ENCODE results near the gene FAM53B.
A peak's percentile ranks its signal among the peaks of the same experiment; 100 is the strongest.

FAM53B gene

DNA sequence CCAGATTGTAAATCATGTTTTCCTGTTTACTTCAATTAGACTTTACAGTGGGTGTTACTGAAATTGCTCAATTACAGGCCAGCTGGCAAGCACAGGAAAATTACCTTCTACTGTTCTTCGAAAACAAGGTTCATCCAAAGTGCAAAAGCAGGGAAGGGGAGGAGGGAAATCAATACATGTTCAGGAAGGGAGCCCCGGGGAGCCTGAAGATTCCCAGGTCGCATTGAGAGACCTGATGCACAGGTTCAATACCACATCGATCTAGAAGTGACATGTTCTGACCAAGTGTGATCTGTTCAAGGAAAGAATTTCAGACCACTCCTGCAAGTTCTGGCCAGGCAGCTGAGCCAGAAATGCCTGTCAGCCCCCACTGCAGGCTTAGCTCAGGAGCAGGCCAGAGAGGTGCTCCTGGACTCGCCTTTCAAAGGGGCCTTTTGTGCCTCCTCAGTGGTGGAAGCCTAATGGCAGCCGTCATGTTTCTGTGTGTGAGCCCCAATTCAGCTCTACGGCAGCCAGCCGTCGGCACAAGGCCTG, 35.9 kb downstream of the FAM53B start:
- DNase-seq: no peak

DNA sequence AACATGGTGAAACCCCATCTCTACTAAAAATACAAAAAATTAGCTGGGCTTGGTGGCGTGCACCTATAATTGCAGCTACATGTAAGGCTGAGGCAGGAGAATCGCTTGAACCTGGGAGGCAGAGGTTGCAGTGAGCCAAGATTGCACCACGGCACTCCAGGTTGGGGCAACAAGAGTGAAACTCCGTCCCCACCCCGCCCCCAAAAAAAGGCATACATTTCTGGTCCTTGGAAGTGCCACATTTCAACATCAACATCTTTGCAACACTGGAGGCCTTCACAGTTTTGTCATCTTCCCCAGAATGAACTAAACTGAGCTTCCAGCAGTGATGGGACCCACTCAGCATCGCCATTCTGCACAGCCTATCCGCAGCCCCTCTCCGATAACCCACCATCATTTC, 36.6 kb downstream of the FAM53B start:
- no peak for DNase-seq

DNA sequence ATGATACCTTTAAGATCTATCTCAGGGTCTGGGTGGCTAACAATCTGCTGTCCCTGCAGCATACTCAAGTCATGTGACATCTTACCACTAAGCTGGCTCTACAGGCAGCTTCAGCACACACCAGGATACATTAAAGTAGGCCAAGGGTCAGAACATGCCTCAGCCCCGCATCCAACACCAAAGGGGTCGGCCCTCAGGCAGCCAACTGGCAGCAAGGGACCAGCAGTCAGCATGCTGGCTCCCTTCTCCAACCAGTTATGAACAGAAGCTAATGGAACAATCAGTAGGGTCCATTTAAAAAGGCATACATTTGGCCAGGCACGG, 37.1 kb downstream of the FAM53B start:
- DNase-seq: no peak

GRCh38 chr10:124706462-124707143, 37.6 kb downstream of the FAM53B start:
- DNase-seq: no peak

DNA sequence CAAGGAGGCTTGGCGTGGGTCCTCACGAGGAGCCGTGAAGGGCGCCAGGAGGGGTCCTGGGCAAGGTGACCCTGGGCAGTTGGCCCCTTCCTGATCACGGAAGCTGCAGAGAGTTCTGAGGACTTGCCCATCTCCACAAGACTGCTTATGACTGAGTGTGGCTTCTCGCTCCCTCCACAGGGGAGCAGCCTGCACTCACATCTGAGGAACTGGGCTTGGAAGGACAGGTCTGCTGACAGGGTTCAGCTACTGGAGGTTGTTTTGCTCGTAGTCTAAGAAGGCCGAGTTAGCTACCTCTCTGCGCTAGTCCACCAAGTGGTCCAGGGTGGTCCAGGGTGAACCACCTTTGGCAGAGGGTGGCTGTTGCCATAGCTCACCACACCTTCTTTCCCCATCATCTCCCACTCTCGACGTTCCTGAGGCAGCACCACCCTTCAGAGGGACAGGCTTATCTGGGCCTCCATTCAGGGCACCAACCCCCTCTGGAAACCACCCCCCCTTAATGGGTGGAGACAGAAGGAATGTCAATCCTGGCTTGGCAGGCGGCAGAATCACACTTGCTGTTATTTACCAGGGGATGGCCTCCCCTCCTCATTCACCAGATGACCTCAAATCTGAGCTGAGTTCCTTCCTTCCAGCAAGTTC, 38.2 kb downstream of the FAM53B start:
- DNase-seq: no peak

GRCh38 chr10:124705381-124705740, 38.8 kb downstream of the FAM53B start:
- no peak for DNase-seq

DNA sequence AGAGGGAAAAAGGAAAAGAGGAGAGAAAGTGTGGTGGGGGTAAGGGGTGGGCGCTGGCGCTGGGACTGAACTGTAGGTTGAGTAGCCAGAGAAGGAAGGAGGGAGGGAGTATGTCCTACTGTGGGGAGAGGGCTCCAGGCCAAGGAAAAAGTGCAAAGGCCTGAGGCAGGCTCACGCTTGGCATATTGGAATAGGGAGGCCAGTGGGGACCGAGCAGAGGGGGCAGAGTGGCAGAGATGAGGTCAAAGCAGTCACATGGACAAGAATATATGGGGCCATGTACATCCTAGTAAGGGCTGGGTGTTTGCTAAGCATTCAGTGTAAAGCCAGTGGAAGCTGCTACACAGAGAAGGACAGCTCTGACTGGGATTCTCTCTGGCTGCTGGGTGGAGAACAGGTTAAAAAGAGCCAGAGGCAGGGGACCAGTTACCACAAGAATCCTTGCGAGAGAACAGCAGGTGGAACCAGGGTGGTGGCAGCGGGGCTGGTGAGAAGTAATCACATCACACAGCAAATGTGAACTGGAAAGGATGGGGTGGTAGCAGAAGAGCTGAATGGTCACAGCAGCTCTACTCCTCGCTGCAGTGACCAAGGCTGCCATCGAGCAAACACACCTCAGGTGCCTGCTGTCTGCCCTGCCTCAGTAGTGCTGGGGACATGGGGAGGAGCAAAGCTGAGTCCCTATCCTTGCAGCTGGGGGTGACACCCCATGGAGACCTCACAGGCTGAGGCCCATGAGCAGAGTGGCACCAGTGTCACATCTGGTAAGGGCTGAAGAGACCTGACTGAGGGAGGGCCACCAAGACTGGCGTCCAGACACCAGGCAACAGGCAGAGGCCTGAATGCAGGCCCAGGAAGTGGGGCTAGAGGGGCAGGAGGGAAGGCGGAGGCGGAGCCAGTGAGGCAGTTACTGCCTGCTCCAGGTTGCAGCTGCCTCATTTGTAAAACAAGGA, 39.5 kb downstream of the FAM53B start:
- DNase-seq: no peak

GRCh38 chr10:124703778-124704427, 40.3 kb downstream of the FAM53B start:
- DNase-seq: no peak

GRCh38 chr10:124703372-124703771, 40.8 kb downstream of the FAM53B start:
- no peak for DNase-seq

DNA sequence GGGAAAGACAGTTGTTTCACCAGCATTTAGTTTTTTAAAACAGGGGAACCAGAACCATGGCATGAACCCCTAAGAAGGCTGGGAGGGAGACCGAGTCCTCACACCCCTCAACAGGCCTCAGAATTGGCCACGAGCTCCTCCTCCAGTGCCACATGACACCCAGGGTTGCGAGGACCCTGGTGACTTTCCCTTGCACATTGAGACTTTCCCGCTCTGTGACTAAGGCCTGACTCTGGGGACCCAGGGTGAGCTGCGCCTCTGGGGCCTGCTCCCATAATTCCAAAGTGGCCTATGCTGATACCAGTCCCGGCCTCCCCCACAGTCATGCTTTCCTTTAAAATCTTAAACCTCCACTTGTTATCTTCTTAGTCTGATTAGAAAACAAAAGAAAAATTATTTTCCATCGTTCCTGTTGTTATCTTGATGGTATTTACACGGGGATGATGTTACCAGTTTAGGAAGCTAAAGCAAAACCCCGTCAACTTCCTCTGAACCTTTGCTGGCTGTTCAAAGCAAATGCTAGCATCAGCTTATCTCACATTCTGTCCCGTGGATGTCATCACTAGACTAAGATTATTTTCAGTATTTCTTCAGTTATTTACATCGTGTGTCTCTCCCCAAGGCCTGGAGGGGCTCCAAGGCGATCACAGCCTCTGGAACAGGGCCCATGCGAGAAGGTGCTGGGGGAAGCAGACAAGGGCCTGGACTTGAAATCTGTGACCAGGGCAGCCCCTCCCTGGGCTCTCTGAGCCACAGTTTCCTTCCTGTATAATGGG, 42.1 kb downstream of the FAM53B start:
- peak; percentile 70 for DNase-seq

DNA sequence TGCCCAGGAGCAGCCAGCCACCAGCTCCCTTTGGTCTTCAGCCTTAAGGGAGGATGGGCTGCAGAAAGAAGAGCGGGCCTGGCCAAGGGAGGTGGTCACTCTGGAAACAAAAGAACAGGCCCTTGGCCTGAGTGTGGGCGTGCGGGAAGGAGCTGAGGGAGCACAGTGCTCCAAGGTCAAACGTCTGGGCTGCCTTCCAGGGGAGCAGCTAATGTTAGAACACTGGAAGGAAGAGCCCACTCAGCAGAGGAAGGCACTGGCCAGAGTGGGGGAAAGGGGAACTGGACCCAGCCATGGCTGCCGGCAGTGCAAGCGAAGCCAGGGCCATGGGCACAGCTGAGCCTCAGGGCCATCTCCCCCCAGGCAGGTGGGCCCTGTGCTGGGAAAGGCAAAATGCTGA, 42.7 kb downstream of the FAM53B start:
- no peak for DNase-seq

- no peak for DNase-seq
Measured at GRCh38 chr10:124701038-124701365, 43.2 kb downstream of the FAM53B start.

DNA sequence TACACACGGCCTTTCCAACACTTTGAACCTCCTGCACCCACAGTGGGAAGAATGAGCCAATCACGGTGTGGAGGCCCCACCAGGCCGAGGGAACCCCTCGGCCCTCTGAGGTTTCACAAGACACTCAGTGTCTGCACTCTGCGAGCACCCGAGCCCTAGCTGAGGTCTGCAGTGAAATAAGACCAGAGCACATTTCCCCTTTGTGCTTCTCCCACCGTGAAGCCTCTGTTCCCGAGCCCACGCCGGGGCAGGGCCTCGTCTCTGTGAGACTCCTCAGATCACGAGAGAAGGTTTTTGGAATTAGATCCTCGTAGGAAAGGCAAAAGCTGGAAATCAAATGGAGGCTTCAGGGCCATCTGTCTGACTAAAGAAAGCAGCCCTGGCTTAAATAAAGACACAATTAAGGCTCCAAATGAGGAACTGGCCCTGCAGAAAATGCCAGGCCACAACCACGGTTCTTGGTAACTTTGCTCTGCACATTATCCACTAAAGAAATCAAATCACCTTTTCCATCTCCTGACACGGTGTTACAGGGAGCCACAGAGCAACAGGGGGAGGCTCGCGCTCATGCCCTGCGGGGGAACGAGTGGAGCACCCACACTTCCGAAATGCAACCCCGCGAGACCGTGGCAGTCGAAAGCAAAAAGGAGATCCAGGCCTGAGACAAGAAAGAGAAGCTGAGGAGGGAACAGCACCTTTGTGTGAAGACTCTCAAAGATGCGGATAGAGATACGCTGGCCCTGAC, 43.7 kb downstream of the FAM53B start:
- no peak for DNase-seq

DNA sequence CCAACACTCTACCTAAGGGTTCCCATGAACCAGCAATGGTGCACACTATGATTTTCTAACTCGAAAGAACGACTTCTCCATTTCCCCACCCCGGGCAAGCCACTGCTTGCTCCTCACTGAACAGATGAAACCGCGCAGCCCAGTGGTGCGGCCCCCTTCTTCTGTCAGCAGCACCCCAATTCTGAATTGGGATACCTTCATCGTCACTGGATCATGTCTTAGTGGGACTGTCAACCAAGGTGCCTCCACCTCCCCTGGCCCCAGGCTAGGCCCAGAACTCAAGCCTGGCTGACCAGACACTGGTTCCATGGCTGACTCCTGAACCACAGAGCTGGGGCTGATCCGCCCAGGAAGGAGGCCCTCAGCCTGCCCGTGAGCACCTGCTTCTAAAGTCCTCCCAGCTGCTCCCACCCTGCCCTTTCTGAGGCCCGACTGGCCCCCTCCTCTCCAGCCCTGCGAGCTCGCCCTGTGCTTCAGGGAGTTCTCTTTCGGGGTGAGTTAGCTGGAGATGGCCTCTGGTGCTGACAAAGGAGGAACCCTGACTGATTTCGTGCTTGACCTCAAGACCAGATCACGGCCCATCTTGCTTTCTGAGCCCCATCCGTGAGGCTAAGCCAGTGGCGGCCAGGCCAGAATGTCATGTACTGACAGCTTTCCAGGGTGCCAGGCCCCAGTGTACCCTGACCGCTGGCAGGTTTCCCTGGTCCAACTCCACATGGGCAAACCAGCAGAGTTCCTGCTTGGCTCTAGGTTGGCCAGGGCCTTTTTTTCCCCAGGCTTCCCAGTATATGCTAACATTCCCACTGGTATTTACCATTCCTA, 44.5 kb downstream of the FAM53B start:
- no peak for DNase-seq

DNA sequence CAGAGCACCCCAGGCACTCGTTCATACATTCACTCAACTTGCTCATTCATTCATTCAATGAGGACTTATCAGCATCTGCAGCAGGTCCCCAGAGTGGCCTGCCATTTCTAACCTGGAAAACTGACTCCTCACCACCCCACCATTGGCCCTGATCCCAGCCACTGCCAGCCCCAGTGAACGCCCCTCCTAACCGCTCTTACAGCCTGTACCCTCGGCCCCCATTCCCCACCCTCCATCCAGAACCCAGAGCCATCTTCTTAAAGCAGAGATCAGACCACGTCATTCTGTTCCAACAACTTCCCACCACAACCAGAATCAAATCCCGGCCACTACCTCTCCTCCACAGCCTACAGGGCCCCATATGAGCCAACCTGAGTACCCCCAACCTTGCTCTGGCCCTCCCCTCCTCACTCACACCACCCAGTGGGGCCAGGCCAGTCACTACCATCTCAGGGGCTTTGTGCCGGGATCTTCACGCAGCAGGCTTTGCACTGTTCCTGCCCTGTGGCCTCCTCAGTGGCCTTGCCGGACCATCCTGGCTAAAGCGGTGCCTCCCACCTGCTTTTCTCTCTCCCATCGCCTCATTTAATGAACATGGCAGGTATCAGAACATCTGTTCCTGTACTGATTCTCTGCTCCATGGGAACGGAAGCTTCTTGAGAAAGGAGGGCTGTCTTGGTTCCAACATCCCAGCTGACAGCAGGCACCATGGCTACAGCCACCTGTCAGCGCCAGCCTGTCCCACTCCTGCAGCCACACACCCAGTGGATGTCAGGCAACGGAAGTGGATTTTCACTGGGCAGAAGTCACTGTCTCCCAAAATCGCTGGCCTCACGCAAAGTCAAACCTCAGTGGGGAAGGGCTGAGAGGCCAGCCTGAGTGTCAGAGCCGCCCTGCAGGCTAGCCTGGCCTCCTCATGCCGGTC, 45.4 kb downstream of the FAM53B start:
- DNase-seq: no peak

DNA sequence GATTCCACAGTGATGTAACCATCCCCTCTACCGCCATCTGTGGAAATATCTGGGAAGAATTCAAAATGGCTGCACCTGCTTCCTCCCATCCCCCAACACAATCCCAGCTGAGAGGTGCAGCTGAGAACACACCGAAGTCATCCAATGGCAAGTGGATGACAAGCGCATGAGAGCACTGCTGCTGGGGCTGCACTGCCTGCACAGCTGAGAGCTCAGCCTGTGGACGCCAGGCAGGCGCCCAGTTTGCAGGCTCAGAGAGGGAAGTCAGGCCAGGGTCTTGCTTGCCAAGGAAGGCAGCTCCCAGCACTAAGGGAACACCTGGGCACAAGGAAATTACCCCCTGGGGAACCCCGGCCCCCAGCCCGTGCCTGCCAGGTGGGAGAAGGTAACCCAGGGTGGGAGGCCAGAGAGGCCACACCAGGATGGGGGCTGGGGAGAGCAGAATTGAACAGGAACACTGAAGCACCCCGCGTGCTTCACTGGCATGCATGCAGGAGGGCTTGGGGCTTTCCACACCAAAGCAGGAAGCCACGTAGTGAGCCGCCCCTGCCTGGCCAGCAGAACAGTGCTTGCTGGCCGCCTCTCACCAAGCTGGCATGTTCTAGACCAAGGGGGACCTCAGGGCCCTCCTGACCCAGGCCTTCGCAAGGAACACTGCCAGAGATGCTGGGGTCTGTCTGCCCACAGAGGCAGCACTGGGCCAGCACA, 46.2 kb downstream of the FAM53B start:
- peak; percentile 59 for DNase-seq

DNA sequence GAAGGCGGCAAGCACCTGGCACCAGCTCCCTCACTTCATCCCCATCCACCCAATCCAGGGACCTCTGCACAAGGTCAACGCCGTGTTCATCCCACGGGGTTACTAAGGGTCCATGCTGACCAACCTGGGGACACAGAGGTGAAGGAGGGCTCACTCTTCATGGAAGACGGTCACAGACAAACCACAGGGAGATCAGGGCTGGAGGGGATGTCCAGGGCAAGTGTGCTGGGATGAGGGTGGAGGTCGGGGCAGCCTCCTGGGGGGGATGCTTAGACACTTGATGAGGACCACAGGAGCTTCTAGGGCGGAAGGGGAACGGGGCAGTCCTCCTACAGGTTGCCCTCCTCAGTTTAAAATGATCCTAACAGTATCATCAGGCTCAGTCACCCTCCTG, 46.7 kb downstream of the FAM53B start:
- DNase-seq: no peak

DNA sequence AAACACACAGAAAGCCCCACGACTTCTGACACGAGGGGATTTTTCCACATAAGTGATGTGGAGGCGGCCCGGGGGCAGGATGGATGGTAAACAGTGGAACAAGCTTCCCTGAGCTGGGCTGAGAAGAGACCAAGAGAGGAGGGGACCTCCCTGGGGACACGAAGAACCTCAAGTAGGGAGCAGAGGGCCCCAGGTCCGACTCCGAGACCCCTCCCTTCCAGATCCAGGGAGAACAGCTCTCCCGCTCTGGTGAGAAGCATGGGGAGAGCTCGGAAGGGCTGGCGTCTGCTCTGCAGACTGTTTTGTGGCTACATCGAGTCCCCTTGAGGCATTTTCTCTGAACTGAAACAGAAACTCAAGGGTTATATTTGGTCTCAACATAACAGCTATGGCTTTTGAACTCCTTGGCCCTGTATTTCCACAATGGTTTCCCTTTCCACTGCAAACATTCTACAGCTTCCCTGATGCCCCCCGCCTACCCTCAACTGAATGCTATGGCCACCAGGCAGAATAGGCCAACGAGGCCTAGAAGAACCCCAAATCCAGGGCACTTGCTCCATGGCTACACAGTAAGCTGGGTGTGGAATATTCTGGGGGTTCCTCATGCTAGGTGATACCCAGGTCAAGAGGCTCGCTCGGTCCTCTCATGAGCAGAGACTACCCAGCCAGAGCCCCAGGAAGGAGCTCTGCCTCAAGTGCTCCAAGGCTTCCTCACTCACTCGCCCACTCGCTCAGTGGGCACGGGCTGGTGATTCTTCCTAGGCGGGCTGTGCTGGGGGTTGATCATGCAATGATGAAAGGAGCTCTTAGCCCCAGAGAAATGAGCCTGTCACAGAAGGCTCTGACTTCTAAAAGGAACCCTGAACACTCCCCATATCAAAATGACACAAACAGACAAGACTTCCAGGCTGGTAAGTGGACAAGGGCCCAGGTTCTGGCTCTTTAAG, 47.5 kb downstream of the FAM53B start:
- DNase-seq: peak; percentile 37
